NCI-H524 treated with DMSO at 0.1 percent for 48 hours (cell line): ENCODE measurements around the gene DEPDC1B.
"Not testable (repeated sequence)": the region's sequence is repeated elsewhere in the genome, so short reads cannot be mapped to it uniquely, and the experiment has no call there.

Experiments used
- DNase-seq: peaks from one replicate; lab custom pipeline; 2025; lab: John Stamatoyannopoulos, UW

DEPDC1B gene

GRCh38 chr5:60584304-60584703 is 115.7 kb downstream of the DEPDC1B start:
- no peak for DNase-seq

GRCh38 chr5:60583616-60584015 is 116.3 kb downstream of the DEPDC1B start:
- no peak for DNase-seq

GRCh38 chr5:60578315-60578714 is 121.7 kb downstream of the DEPDC1B start:
- DNase-seq = no peak

GRCh38 chr5:60577116-60577515 is 122.8 kb downstream of the DEPDC1B start:
- DNase-seq = no peak

- no peak for DNase-seq
Measured at GRCh38 chr5:60576425-60576824, 123.5 kb downstream of the DEPDC1B start.

- DNase-seq = no peak
Measured at GRCh38 chr5:60568646-60569045, 131.3 kb downstream of the DEPDC1B start.

- DNase-seq = no peak
Measured at GRCh38 chr5:60563696-60564324, 136.2 kb downstream of the DEPDC1B start.

- not testable (repeated sequence) for DNase-seq
Measured at GRCh38 chr5:60553291-60553690, 146.7 kb downstream of the DEPDC1B start.

- no peak for DNase-seq
Measured at GRCh38 chr5:60551829-60552228, 148.1 kb downstream of the DEPDC1B start.

- DNase-seq = no peak
Measured at GRCh38 chr5:60551250-60551649, 148.7 kb downstream of the DEPDC1B start.

- no peak for DNase-seq
Measured at GRCh38 chr5:60550311-60550710, 149.7 kb downstream of the DEPDC1B start.

GRCh38 chr5:60549841-60550240 is 150.1 kb downstream of the DEPDC1B start:
- no peak for DNase-seq
